Measurements from ENCODE around the gene GLI2.

GRCh38 chr2:120765678-120766469, 30.2 kb downstream of the GLI2 start:
- TF ChIP-seq CTCF (IDR thresholded peaks at IDR 0.05) (no peak), POLR2A (IDR thresholded peaks at IDR 0.05) (no peak)

Data from vagina (tissue), 2 donors.